Upper lobe of left lung (tissue), 6 donors: Measurements from ENCODE around the gene NFKBIL1. TPM values are rescaled to one million over a fixed set of nuclear protein-coding genes. Genes with fewer than 3 reads are reported as not detected.

ENCODE experiments used
- ATAC-seq, 2 donors: fragments of 200-7000 bp; cut with Tn5 transposase; one replicate each; pipeline ENCODE4 v1.9.1; 2022; ENCODE audit warnings: mild to moderate bottlenecking in 2 of 2, moderate library complexity in 2 of 2; ENCODE audit not compliant: low FRiP score in 2 of 2
- DNase-seq, 2 donors: peaks; one replicate each; pipeline ENCODE4 v3.0.0-alpha.2; 2019 to 2020
- H3K27ac ChIP-seq, 4 donors: fragments of 200-600 bp; sonication (generic); one replicate each; pipeline ENCODE4 v1.5.1; 2016 to 2019
- H3K27me3 ChIP-seq, 4 donors: fragments of 200-600 bp; sonication (generic); one replicate each; pipeline ENCODE4 v1.5.1; 2017 to 2019
- H3K36me3 ChIP-seq, 4 donors: fragments of 200-600 bp; sonication (generic); one replicate each; pipeline ENCODE4 v1.5.1; 2016 to 2019
- H3K4me1 ChIP-seq, 4 donors: fragments of 200-600 bp; sonication (generic); one replicate each; pipeline ENCODE4 v1.5.1; 2018 to 2019
- H3K4me3 ChIP-seq, 4 donors: fragments of 200-600 bp; sonication (generic); one replicate each; pipeline ENCODE4 v1.5.1; 2017 to 2019; ENCODE audit warnings: mild to moderate bottlenecking in 2 of 4, moderate library complexity in 1 of 4
- H3K9me3 ChIP-seq, 4 donors: fragments of 200-600 bp; sonication (generic); one replicate each; pipeline ENCODE4 v1.5.1; 2018 to 2019
- CTCF ChIP-seq, 6 experiments: fragments of 450-650 bp in 4 of 6; fragments of 200-600 bp in 2 of 6; sonication (generic) in 2 of 6; IDR thresholded peaks; one replicate each; pipeline ENCODE4 v1.5.1; 2016 to 2019; ENCODE audit warnings: antibody characterized with exemption in 6 of 6
- EP300 ChIP-seq, 4 donors: sonication (generic); formaldehyde crosslinking; IDR thresholded peaks; one replicate each; pipeline ENCODE4 v1.5.1; 2017; ENCODE audit warnings: antibody characterized with exemption in 4 of 4, control low read depth in 2 of 4
- POLR2A ChIP-seq, 4 donors: fragments of 450-650 bp; IDR thresholded peaks; one replicate each; pipeline ENCODE4 v1.5.1; 2016 to 2017; ENCODE audit warnings: antibody characterized with exemption in 4 of 4, mild to moderate bottlenecking in 2 of 4
- POLR2AphosphoS5 ChIP-seq, 2 donors: sonication (generic); formaldehyde crosslinking; IDR thresholded peaks; one replicate each; pipeline ENCODE4 v1.5.1; 2017; ENCODE audit warnings: antibody characterized with exemption in 2 of 2
- WGBS, 2 donors: methylation state at CpG; one replicate each; pipeline ENCODE4 v1.1.5; 2017 to 2018; 5-methylcytosine and 5-hydroxymethylcytosine counted together
- total RNA-seq, 6 donors: library from RNA; depleted of rRNA in 4 of 6; stranded (reverse); fragments of >200 nt in 4 of 6; gene quantifications; one replicate each; pipeline versions ENCODE4 v1.1.0 to v1.2.1, GENCODE V29; 2016 to 2021
- donor health status: DM: no; HTN: no; CAD: no; lungs with moderate emphysema.
- donor health status: DM: no; HTN: yes; CAD: no; lungs with severe emphysema.

Gene NFKBIL1
- total RNA-seq, 6 donors from 2014 or later, result 18.2 to 45.1 (median 23.8) TPM

DNA sequence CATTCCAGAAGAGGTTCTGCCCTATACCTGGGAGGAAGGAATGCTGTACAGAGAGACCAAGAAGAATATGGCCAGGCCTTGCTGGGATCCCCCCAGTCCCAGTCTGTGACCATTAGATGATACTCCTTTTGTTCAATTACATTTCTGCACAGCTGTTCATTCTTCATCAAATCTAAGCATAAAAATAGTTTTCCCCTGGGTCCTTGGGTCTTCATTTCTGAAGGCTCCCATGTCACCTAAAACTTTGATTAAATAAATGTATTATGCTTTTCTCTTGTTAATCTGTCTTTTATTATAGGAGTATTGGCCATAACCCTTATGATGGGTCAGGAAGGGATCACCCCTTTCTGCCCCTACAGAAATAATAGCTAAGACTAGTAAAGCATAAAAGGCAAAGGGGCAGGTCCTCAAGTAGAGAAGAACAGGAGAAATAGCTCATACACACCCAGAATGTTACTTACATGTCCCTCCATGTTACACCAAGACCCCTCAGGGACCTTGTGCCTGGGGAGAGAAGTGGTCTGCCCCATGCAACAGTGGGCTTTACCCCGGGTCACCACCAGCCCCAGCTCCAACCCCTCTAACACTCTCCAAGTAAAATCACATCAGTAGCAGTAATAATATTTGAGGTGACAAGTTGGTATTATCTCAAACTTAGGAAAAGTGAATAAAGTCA lies 22.6 kb downstream of the NFKBIL1 start:
- H3K27ac ChIP-seq, result no peak overlapping the region
- H3K27me3 ChIP-seq, result no peaks in the 10 kb centered on the region
- H3K4me3 ChIP-seq, result no peak overlapping the region
- H3K36me3 ChIP-seq, result no peaks in the 10 kb centered on the region
- WGBS, 2 donors, result 31 to 68% methylated on average over 1 of the region's 1 CpG
- ATAC-seq (no peak), DNase-seq (no peak)
- H3K9me3 ChIP-seq, result no peaks in the 10 kb centered on the region
- peaks cover 0 to 3% (median 0%) of the 10 kb centered on the region in 4 donors for H3K4me1 ChIP-seq
- TF ChIP-seq EP300 (IDR thresholded peaks at IDR 0.05), result no peak
- TF ChIP-seq POLR2A (IDR thresholded peaks at IDR 0.05), result no peak
- TF ChIP-seq POLR2AphosphoS5 (IDR thresholded peaks at IDR 0.05), result no peak
- TF ChIP-seq CTCF (IDR thresholded peaks at IDR 0.05), result no peak

DNA sequence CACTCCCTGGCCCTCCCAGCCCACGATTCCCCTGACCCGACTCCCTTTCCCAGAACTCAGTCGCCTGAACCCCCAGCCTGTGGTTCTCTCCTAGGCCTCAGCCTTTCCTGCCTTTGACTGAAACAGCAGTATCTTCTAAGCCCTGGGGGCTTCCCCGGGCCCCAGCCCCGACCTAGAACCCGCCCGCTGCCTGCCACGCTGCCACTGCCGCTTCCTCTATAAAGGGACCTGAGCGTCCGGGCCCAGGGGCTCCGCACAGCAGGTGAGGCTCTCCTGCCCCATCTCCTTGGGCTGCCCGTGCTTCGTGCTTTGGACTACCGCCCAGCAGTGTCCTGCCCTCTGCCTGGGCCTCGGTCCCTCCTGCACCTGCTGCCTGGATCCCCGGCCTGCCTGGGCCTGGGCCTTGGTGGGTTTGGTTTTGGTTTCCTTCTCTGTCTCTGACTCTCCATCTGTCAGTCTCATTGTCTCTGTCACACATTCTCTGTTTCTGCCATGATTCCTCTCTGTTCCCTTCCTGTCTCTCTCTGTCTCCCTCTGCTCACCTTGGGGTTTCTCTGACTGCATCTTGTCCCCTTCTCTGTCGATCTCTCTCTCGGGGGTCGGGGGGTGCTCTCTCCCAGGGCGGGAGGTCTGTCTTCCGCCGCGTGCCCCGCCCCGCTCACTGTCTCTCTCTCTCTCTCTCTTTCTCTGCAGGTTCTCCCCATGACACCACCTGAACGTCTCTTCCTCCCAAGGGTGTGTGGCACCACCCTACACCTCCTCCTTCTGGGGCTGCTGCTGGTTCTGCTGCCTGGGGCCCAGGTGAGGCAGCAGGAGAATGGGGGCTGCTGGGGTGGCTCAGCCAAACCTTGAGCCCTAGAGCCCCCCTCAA lies 24.9 kb downstream of the NFKBIL1 start, which contains the start of gene LTA:
LTA (plus strand) TSS at position 249 of the 871 bp plus-strand sequence; CDS start at position 703, 454 bp downstream.
- H3K27me3 ChIP-seq, result no peaks in the 10 kb centered on the region
- H3K4me1 ChIP-seq, result peaks cover 0 to 4% (median 1%) of the 10 kb centered on the region in 4 donors
- H3K9me3 ChIP-seq, result no peaks in the 10 kb centered on the region
- ATAC-seq (peak in 1 of 2 donors; percentile 15), DNase-seq (peak in 1 of 2 donors; percentile 77)
- WGBS, 2 donors, result 82 to 86% methylated on average over 26 to 27 of the region's 27 CpGs
- H3K36me3 ChIP-seq, result no peaks in the 10 kb centered on the region
- H3K27ac ChIP-seq, result peak within 1 kb of the TSS in 2 of 4 donors; percentile 52 to 58
- peak within 1 kb of the TSS in 3 of 4 donors; percentile 7 to 22 (median 19) for H3K4me3 ChIP-seq
- TF ChIP-seq CTCF (IDR thresholded peaks at IDR 0.05) (no peak), EP300 (IDR thresholded peaks at IDR 0.05) (no peak), POLR2AphosphoS5 (IDR thresholded peaks at IDR 0.05) (no peak)

GRCh38 chr6:31573239-31574105 lies 26.1 kb downstream of the NFKBIL1 start:
- Histone ChIP-seq H3K36me3 (no peaks in the 10 kb centered on the region), H3K4me1 (peaks cover 0 to 7% (median 0%) of the 10 kb centered on the region in 4 donors), H3K9me3 (no peaks in the 10 kb centered on the region), H3K4me3 (no peak overlapping the region), H3K27ac (peak overlapping the region in 1 of 4 donors; percentile 6), H3K27me3 (no peaks in the 10 kb centered on the region)
- no peak for ATAC-seq
- TF ChIP-seq POLR2AphosphoS5 (IDR thresholded peaks at IDR 0.05), result no peak
- TF ChIP-seq CTCF (IDR thresholded peaks at IDR 0.05), result no peak
- TF ChIP-seq EP300 (IDR thresholded peaks at IDR 0.05), result no peak
- TF ChIP-seq POLR2A (IDR thresholded peaks at IDR 0.05), result no peak
- 88 to 94% methylated on average over 9 of the region's 9 CpGs for WGBS, 2 donors
- DNase-seq, result no peak

GRCh38 chr6:31574106-31575061 lies 27.0 kb downstream of the NFKBIL1 start:
- no peaks in the 10 kb centered on the region for H3K36me3 ChIP-seq

More at GRCh38 chr6:31574106-31575061, 27.0 kb downstream of the NFKBIL1 start:
- Histone ChIP-seq H3K27me3 (no peaks in the 10 kb centered on the region), H3K27ac (peak overlapping the region in 2 of 4 donors; percentile 8 to 81), H3K9me3 (no peaks in the 10 kb centered on the region), H3K4me3 (no peak overlapping the region), H3K4me1 (peaks cover 0 to 7% (median 0%) of the 10 kb centered on the region in 4 donors)
- DNase-seq (no peak), ATAC-seq (no peak)
- 83 to 87% methylated on average over 14 of the region's 14 CpGs for WGBS, 2 donors
- TF ChIP-seq EP300 (IDR thresholded peaks at IDR 0.05) (no peak), CTCF (IDR thresholded peaks at IDR 0.05) (no peak), POLR2A (IDR thresholded peaks at IDR 0.05) (no peak), POLR2AphosphoS5 (IDR thresholded peaks at IDR 0.05) (no peak)
